ENCODE data around the gene HGS.

GRCh38 chr17:81695801-81696200 lies 12.0 kb downstream of the HGS start:
- TF ChIP-seq CTCF (IDR thresholded peaks at IDR 0.05) = no peak
- no peak for TF ChIP-seq POLR2A (IDR thresholded peaks at IDR 0.05)
- TF ChIP-seq POLR2AphosphoS5 (IDR thresholded peaks at IDR 0.05) = no peak
